NB4 (cell line): ENCODE data around the gene STK40.

Source experiments
- DNase-seq: peaks from one replicate; pipeline ENCODE4 v3.0.0; 2010; ENCODE audit warnings: low read depth
- H3K4me3 ChIP-seq: one replicate; pipeline ENCODE4 v1.5.1; 2011; ENCODE audit warnings: mild to moderate bottlenecking, low read depth, low read length, moderate library complexity
- CTCF ChIP-seq: IDR thresholded peaks from one replicate; pipeline ENCODE4 v1.5.1; 2012; ENCODE audit warnings: low read depth, low read length
- MAX ChIP-seq: IDR thresholded peaks from 2 replicates; pipeline ENCODE4 v1.6.1; 2011; ENCODE audit warnings: low read depth, low read length
- MYC ChIP-seq: IDR thresholded peaks from 2 replicates; pipeline ENCODE4 v1.6.1; 2011; ENCODE audit warnings: low read depth, low read length
- POLR2A ChIP-seq: IDR thresholded peaks from 2 replicates; pipeline ENCODE4 v1.6.1; 2011; ENCODE audit warnings: mild to moderate bottlenecking; ENCODE audit not compliant: insufficient read length; ENCODE audit errors: extremely low read depth

STK40 gene

GRCh38 chr1:36322786-36323635, 62.7 kb downstream of the STK40 start:
- TF ChIP-seq POLR2A (no peak), MYC (no peak)
- H3K4me3 ChIP-seq: peak overlapping the region; percentile 53
- DNase-seq: peak; percentile 76

- TF ChIP-seq MAX (no peak), POLR2A (no peak), CTCF (no peak), MYC (no peak)
- DNase-seq: peak; percentile 36
- peak overlapping the region; percentile 53 for H3K4me3 ChIP-seq
Observed at GRCh38 chr1:36322041-36322785, 63.5 kb downstream of the STK40 start.

- TF ChIP-seq MAX: no peak
- DNase-seq: peak; percentile 84
- peak overlapping the region; percentile 53 for H3K4me3 ChIP-seq
Observed at GRCh38 chr1:36321119-36321951, 64.4 kb downstream of the STK40 start.

GRCh38 chr1:36320767-36321118, 65.0 kb downstream of the STK40 start:
- no peak overlapping the region for H3K4me3 ChIP-seq
- DNase-seq: no peak
- TF ChIP-seq MAX (no peak), CTCF (no peak), MYC (no peak), POLR2A (no peak)

GRCh38 chr1:36320291-36320761, 65.4 kb downstream of the STK40 start:
- TF ChIP-seq MAX (no peak), POLR2A (no peak), MYC (no peak), CTCF (no peak)
- no peak overlapping the region for H3K4me3 ChIP-seq
- DNase-seq: peak; percentile 41

GRCh38 chr1:36309397-36309796, 76.3 kb downstream of the STK40 start:
- TF ChIP-seq CTCF (no peak), MAX (no peak), POLR2A (no peak), MYC (no peak)
- no peak overlapping the region for H3K4me3 ChIP-seq
- DNase-seq: no peak
